Activated T-helper 1 cell treated with anti-CD3 and anti-CD28 coated beads, Interleukin-12 subunit alpha, Interleukin-12 subunit beta, Interleukin-2, Interleukin-4 antibody, amounts not matched to agents 30 ng/mL and 10 ng/mL and 1 ng/mL, durations not matched to agents 14 hours and 24 hours and 36 hours (primary cell): Measurements from ENCODE around the gene ENTREP3. TPM values are rescaled to one million over a fixed set of nuclear protein-coding genes. Genes with fewer than 3 reads are reported as not detected.
"Not testable (repeated sequence)": the region's sequence is repeated elsewhere in the genome, so short reads cannot be mapped to it uniquely, and the experiment has no call there.

Experiments used
- DNase-seq: peaks from one replicate; pipeline ENCODE4 v3.0.0; 2021; ENCODE audit warnings: low spot score
- H3K27ac Mint-ChIP-seq: one replicate; pipeline ENCODE4 v1.8.0; 2021; ENCODE audit warnings: mild to moderate bottlenecking, mixed read lengths
- H3K27me3 Mint-ChIP-seq: one replicate; pipeline ENCODE4 v1.8.0; 2022; ENCODE audit warnings: mild to moderate bottlenecking, moderate library complexity, mixed read lengths; ENCODE audit not compliant: insufficient read depth
- H3K36me3 Mint-ChIP-seq: one replicate; pipeline ENCODE4 v1.8.0; 2021; ENCODE audit warnings: low read depth, mixed read lengths
- H3K4me1 Mint-ChIP-seq: one replicate; pipeline ENCODE4 v1.8.0; 2021; ENCODE audit warnings: low read depth, mixed read lengths
- H3K4me3 Mint-ChIP-seq: one replicate; pipeline ENCODE4 v1.8.0; 2021; ENCODE audit warnings: mild to moderate bottlenecking, moderate library complexity, mixed read lengths
- H3K9me3 Mint-ChIP-seq: one replicate; pipeline ENCODE4 v1.8.0; 2021; ENCODE audit warnings: mixed read lengths
- intact Hi-C: fragments of 100-400 bp; cut with micrococcal nuclease; formaldehyde crosslinking; loops from one replicate; pipeline ENCODE4 v1.15.1; 2024
- total RNA-seq: library from RNA; stranded (reverse); gene quantifications from 2 replicates; pipeline ENCODE4 v1.2.3, GENCODE V29; 2022

The ENTREP3 gene
- total RNA-seq, 1 donor from 2014 or later: 40.3 TPM

DNA sequence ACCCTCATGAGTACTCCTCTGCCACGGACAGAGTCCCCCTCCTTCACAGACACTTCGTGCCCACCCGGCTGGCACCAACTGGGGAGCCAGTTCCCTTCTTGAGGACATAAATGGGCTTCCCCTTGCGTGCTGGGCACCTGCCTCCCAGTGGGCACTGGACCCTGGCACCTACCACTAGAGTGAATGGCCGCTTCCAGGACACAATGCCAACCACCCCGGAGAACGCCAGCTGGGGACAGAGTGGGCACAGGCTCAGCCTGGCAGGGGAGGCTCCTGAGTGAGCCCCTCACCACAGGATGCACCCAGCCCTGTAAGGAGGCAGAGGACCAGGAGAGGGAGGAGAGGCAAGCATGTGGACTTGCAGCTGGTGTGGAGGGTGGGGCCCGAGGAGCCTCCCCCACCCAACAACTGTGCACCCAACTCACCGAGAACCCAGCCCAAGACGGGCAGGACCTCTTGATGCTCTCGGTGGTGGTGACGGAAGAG is 1.0 kb downstream of the ENTREP3 start:
- H3K4me3 Mint-ChIP-seq: peak overlapping the region; percentile 86
- H3K27me3 Mint-ChIP-seq: no peaks in the 10 kb centered on the region
- peak overlapping the region; percentile 63 for H3K27ac Mint-ChIP-seq
- H3K4me1 Mint-ChIP-seq: peaks cover 42% of the 10 kb centered on the region
- H3K9me3 Mint-ChIP-seq: no peaks in the 10 kb centered on the region
- intact Hi-C loops: no loop called here
- H3K36me3 Mint-ChIP-seq: peaks cover 21% of the 10 kb centered on the region
- DNase-seq: no peak

DNA sequence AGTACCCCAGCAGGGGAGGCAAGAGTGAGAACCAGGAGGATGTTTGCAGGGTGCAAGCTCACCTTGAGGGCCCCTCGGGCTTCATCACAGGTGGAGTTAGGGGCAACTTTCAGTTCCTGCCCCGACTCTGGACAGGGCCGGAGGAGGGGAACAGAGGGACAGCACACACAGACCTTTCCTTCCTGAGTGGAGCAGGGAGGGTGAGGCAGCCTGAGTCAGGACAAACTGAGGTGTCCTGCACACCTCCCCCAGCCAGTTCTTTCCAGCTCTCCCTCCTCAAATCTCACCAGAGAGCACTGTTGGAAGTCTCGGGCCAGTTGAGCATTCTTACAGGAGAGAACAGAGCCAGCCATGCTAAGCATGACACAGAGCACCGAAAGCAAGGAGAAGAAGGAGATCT is 1.5 kb downstream of the ENTREP3 start:
- H3K27me3 Mint-ChIP-seq: no peaks in the 10 kb centered on the region
- H3K36me3 Mint-ChIP-seq: peaks cover 21% of the 10 kb centered on the region
- no peaks in the 10 kb centered on the region for H3K9me3 Mint-ChIP-seq
- intact Hi-C loops: no loop called here
- no peak overlapping the region for H3K27ac Mint-ChIP-seq
- no peak for DNase-seq
- H3K4me3 Mint-ChIP-seq: peak overlapping the region; percentile 86
- H3K4me1 Mint-ChIP-seq: peaks cover 42% of the 10 kb centered on the region

DNA sequence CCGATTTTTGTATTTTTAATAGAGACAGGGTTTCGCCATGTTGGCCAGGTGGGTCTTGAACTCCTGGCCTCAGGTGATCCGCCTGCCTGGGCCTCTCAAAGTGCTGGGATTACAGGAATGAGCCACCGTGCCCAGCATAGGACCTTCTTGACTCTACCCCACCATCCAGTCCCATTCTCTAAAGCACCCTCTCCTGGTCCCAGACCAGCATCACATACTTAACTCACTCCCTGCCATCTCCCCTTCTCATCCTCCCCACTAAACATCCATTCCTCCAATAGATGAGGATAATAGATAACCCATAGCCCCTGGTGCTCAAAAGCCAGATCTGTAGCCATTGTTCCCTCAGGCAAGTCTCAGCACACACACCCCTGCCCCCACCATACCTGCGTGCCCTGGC is 2.1 kb downstream of the ENTREP3 start:
- Mint-ChIP-seq H3K4me1 (peaks cover 42% of the 10 kb centered on the region), H3K27me3 (no peaks in the 10 kb centered on the region), H3K9me3 (no peaks in the 10 kb centered on the region), H3K36me3 (peaks cover 17% of the 10 kb centered on the region), H3K27ac (no peak overlapping the region), H3K4me3 (peak overlapping the region; percentile 86)
- intact Hi-C loops: no loop called here
- DNase-seq: no peak

DNA sequence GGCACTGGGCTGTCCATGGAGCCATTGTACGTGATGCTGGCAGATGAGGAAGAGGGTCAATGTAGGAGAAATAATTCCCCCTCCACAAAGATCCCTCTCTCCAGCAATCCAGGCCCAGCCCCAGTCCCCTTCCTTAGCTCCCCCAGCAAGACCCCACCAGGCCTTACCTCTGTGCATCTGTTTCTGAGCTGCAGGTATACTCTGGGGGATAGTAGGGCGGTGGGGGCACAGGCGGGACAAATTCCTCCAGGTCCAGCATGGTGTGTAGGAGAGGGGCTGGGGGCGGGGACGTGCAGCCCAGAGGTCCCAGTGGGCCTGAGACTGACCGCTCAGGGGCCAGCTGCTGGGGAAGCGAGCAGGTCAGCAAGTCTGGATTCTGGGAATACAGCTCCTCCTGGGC is 3.7 kb downstream of the ENTREP3 start:
- H3K36me3 Mint-ChIP-seq: peaks cover 7% of the 10 kb centered on the region
- no peak overlapping the region for H3K27ac Mint-ChIP-seq
- peaks cover 32% of the 10 kb centered on the region for H3K4me1 Mint-ChIP-seq
- no peak overlapping the region for H3K4me3 Mint-ChIP-seq
- H3K9me3 Mint-ChIP-seq: no peaks in the 10 kb centered on the region
- intact Hi-C loops: no loop called here
- DNase-seq: no peak
- H3K27me3 Mint-ChIP-seq: no peaks in the 10 kb centered on the region

DNA sequence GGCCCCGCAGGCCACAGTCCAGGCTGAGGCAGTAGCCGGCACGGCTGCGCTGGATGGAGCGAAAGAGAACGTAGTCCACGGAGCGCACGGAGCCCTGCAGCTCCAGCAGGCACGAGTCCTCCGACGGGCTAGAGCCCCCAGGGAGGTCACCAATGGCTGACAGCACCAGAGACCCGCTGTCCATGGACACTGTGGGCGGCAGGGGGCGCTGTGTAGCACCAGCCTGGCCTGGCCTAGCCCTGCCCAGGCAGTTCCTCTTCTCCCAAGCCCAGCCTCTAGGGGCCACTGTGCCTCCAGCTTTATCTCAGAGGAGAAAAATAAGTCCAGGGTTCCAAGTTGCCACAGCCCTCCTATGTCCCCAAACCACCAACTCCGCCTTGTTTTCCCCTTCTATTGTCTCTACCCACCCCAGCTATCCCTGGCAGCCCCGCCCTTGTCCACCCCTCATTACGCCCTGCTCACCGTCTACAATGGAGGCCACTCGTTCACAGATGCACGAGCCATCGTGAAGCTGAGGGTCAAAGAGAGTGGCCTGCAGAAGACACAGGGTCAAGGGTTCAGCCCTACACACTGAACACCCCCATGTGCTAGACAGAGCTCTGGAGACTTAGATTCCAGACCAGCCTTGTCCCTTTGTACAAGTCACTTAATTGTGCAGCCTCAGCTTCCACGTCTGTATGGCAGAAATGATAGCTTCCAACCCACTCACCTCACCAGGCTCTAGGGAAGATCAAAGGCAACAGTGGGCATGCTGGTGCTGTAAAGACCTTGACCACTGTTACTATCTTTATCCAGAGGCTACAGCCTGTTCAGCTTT is 4.4 kb downstream of the ENTREP3 start:
- Mint-ChIP-seq H3K27ac (no peak overlapping the region), H3K4me1 (peaks cover 32% of the 10 kb centered on the region), H3K27me3 (no peaks in the 10 kb centered on the region), H3K36me3 (peaks cover 9% of the 10 kb centered on the region), H3K9me3 (no peaks in the 10 kb centered on the region), H3K4me3 (peak overlapping the region; percentile 12)
- peak; percentile 92 for DNase-seq
- intact Hi-C loops: loop anchor here (1.0 kb wide), 5 partner anchors 11 to 341 kb away; partner anchors contain the start of genes FDPS, HCN3 and SCAMP3

DNA sequence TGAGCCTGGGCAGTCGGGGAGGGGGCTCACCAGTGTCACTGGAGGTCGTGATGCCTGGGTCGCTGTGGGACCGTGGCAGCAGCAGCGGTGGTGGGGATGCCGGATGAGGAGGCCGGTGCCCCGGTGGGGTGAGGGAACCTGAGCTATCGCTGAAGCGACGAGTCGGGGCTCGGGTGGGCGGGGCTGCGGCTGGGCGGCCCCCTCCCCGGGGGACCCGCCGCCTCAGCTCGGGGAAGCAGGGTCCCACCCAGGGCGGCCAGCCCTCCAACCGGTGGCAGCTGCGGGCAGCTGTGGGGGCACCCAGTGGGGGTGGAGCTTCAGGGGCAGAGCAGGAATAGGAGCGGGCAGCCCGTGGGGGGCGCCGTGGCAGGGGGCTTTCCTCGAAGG is 5.0 kb downstream of the ENTREP3 start:
- no peaks in the 10 kb centered on the region for H3K9me3 Mint-ChIP-seq
- peaks cover 32% of the 10 kb centered on the region for H3K4me1 Mint-ChIP-seq
- peak; percentile 14 for DNase-seq
- H3K27ac Mint-ChIP-seq: peak overlapping the region; percentile 23
- H3K4me3 Mint-ChIP-seq: peak overlapping the region; percentile 68
- H3K27me3 Mint-ChIP-seq: no peaks in the 10 kb centered on the region
- intact Hi-C loops: loop anchor here (1.0 kb wide), 5 partner anchors 12 to 342 kb away; partner anchors contain the start of genes FDPS, HCN3 and SCAMP3
- peaks cover 9% of the 10 kb centered on the region for H3K36me3 Mint-ChIP-seq

DNA sequence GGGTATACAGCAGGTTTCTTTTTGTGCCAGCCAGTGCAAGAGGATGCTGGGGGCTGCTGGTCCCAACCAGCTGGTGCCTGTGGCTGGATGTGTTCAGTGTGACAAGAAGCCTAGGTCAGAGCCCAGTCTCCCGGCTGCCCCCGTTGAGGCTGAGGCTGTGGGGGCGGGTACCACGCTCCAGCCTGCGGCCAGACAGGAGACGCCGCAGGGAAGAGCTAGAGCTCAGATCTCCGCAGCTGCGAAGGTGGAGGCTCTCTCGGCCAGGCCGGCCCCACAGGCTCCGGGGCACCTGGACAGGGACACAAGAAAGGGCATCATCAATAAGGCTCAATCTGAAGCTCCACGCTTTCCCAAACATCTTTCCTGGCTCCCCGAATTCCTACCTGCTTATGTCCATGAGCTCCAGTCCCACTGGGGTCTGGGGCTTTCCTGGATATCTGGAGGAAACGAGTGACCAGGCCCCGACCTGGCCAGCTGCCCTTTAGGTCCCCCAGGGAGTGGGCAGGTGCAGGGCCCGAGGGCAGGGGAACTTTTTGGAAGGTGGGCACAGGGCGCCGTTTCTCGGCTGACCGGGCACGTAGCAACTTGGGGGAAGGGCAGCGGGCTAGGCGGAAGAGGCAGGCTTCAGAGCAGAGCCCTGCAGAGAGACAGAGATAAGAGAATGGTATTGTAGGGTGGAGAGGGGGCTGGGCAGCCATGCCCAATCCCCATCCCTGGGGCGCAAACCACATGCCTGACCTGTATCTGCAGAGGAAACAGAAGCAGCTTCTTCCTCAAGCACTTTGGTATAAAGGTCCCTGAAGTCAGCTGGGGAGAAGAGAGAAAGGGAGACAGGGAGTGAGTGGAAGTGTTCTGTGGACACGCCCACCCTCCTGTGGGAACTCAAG is 7.4 kb downstream of the ENTREP3 start:
- intact Hi-C loops: no loop called here
- DNase-seq: no peak
- Mint-ChIP-seq H3K36me3 (peaks cover 11% of the 10 kb centered on the region), H3K27ac (no peak overlapping the region), H3K4me1 (peaks cover 36% of the 10 kb centered on the region), H3K4me3 (no peak overlapping the region), H3K9me3 (no peaks in the 10 kb centered on the region), H3K27me3 (peaks cover 2% of the 10 kb centered on the region)

DNA sequence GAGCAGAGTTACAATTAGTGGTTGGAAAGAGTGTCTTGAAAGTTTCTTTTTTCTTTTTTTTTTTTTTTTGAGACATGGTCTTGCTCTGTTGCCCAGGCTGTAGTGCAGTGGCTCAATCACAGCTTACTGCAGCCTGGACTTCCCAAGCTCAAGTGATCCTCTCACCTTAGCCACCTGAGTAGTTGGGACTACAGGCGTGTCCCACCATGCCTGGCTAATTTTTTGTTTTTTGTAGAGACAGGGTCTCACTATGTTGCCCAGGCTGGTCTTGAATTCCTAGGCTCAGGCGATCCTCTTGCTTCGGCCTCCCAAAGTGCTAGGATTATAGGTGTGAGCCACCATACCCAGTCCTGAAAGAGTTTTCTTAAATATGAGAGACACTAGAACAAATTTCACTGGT is 8.5 kb downstream of the ENTREP3 start:
- not testable (repeated sequence) for H3K4me3 Mint-ChIP-seq
- Mint-ChIP-seq H3K4me1 (peaks cover 43% of the 10 kb centered on the region), H3K27ac (peak overlapping the region; percentile 5)

DNA sequence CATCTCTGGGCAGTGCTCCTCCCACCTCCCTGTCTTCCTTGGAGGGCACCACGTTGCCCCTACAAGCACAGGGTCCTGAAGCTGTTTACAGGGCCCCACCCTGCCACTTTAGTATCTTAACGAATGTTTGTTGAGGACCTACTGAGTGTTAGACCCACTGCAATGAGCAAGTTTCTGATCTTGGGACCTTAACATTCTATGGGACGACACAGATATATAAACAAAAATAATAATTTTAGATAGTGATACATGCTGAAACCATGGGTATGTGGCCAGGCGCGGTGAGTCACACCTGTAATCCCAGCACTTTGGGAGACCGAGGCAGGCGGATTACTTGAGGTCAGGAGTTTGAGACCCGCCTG is 10.1 kb downstream of the ENTREP3 start:
- Mint-ChIP-seq H3K9me3 (no peaks in the 10 kb centered on the region), H3K36me3 (peaks cover 16% of the 10 kb centered on the region), H3K4me1 (peaks cover 50% of the 10 kb centered on the region), H3K4me3 (peak overlapping the region; percentile 86), H3K27ac (peak overlapping the region; percentile 100), H3K27me3 (peaks cover 2% of the 10 kb centered on the region)
- intact Hi-C loops: no loop called here
- no peak for DNase-seq

More for the DNA sequence above, 8.5 kb downstream of the ENTREP3 start:
- DNase-seq, H3K9me3 Mint-ChIP-seq, intact Hi-C loops, H3K27me3 Mint-ChIP-seq: not testable (repeated sequence)
- peaks cover 11% of the 10 kb centered on the region for H3K36me3 Mint-ChIP-seq

DNA sequence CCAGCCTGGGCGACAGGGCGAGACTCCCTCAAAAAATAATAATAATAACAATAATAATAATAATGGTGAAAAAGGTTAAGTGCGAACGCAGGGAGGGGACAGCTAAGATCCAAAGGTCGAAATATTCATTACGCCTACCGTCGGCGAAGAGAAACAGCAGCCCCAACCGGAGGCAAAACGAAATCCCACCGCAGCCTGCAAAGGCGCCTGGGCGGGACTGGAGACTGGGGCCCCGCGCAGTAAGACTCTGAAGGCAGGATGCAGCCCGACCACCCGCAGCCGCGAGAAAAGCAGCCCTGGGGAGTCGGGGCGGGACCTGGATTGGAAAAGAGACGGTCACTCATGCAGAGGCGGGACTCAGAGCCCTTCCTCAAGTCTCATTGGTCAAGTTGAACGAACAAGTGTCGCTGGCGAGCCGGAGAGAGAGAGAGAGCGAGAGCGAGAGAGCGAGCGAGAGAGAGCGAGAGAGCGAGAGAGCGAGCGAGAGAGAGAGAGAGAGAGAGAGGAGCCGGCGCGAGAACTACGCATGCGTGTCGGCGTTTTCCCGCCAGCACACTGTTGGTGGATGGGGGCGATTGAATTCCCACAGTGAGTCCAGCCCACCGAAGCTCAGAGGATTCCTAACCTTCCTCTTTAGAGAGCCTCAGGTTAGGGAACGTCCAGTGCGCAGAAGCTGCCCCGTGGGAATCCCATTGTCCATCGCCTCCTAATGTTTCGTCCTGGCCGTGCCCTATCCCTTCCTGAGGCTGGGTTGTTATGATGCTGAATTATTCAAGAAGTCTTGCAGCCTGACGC is 10.7 kb downstream of the ENTREP3 start:
- peaks cover 16% of the 10 kb centered on the region for H3K36me3 Mint-ChIP-seq
- intact Hi-C loops: loop anchor here (1.0 to 5.0 kb wide), 4 partner anchors 11 to 79 kb away; partner anchors contain the start of genes ENTREP3 and HCN3
- no peaks in the 10 kb centered on the region for H3K9me3 Mint-ChIP-seq
- DNase-seq: peak; percentile 95
- H3K27ac Mint-ChIP-seq: peak overlapping the region; percentile 100
- peaks cover 2% of the 10 kb centered on the region for H3K27me3 Mint-ChIP-seq
- peaks cover 50% of the 10 kb centered on the region for H3K4me1 Mint-ChIP-seq
- H3K4me3 Mint-ChIP-seq: peak overlapping the region; percentile 86

DNA sequence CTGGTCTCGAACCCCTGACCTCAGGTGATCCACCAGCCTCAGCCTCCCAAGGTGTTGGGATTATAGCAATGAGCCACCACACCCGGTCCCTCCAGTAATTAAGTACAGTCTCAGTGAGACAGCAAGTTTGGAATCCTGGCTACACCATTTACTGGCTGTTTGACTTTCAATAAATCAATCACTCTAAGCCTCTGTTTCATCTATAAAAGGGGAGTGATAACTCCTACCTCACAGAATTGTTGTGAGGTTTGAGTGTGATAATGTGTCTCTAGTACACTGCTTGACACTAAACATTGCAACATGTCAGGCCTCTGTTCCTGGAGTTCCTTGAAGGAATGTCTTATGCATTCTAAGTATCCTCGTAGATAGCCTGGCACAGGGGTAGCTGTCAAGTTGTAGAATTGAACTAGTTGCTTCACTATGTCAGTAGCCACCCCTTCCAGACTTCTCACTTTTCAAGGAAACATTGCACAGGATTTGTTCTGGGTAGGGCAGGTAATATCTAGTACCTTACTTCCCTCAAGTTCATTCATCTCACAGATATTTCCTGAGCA is 12.4 kb downstream of the ENTREP3 start:
- Mint-ChIP-seq H3K27me3 (peaks cover 2% of the 10 kb centered on the region), H3K27ac (peak overlapping the region; percentile 30), H3K36me3 (peaks cover 19% of the 10 kb centered on the region), H3K4me1 (peaks cover 50% of the 10 kb centered on the region), H3K9me3 (no peaks in the 10 kb centered on the region), H3K4me3 (peak overlapping the region; percentile 86)
- intact Hi-C loops: loop anchor here (5.0 kb wide), 1 partner anchor 34 kb away; the partner anchor contains the start of gene HCN3
- no peak for DNase-seq

DNA sequence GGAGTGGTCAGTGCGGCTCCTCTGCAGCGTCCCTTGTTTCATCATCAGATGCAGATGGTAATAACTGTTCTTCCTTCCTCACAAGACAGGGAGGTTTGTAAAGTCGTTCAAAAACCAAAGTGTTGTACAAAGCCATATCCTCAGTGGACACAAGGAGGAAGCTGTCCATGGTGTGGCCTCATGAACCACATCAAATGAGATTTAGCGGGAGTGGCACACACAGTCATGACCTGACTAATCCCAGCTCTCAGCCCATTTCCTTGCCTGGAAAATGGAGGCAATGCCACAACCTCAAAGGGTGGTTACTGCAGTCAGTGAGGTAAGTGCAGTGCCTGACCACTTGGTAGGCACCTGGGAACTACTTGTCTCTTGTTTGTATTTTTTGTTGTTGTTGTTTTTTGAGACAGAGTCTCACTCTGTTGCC is 13.4 kb downstream of the ENTREP3 start:
- peak overlapping the region; percentile 71 for H3K27ac Mint-ChIP-seq
- peaks cover 19% of the 10 kb centered on the region for H3K36me3 Mint-ChIP-seq
- intact Hi-C loops: loop anchor here (1.0 to 5.0 kb wide), 3 partner anchors 15 to 35 kb away; partner anchors contain the start of genes HCN3 and THBS3
- H3K4me1 Mint-ChIP-seq: peaks cover 50% of the 10 kb centered on the region
- no peaks in the 10 kb centered on the region for H3K9me3 Mint-ChIP-seq
- DNase-seq: no peak
- peak overlapping the region; percentile 84 for H3K4me3 Mint-ChIP-seq
- H3K27me3 Mint-ChIP-seq: peaks cover 2% of the 10 kb centered on the region
